Fibroblast of the aortic adventitia (primary cell): ENCODE measurements around the gene PCSK2. TPM values are rescaled to one million over a fixed set of nuclear protein-coding genes. Genes with fewer than 3 reads are reported as not detected.

ENCODE experiments used
- DNase-seq: peaks from one replicate; pipeline ENCODE4 v3.0.0-alpha.2; 2010; ENCODE audit warnings: low read depth
- H3K4me3 ChIP-seq: 2 replicates; pipeline ENCODE4 v1.5.1; 2011; ENCODE audit warnings: low read depth, mild to moderate bottlenecking, control low read depth, low read length, moderate library complexity
- CTCF ChIP-seq: IDR thresholded peaks from 2 replicates; pipeline ENCODE4 v1.5.1; 2011; ENCODE audit warnings: mild to moderate bottlenecking, low read length, control low read depth, inconsistent platforms; ENCODE audit not compliant: insufficient read depth
- total RNA-seq: library from RNA; depleted of rRNA; stranded (reverse); fragments of >200 nt; gene quantifications from 2 replicates; pipeline ENCODE4 v1.2.3, GENCODE V29; 2012; ENCODE audit warnings: low replicate concordance

PCSK2 gene
- total RNA-seq, 1 donor, result not detected

- DNase-seq, result no peak
- H3K4me3 ChIP-seq, result no peak overlapping the region
- no peak for TF ChIP-seq CTCF
Observed at GRCh38 chr20:17495826-17496225, 269.0 kb downstream of the PCSK2 start.

GRCh38 chr20:17497821-17498580, 271.2 kb downstream of the PCSK2 start:
- TF ChIP-seq CTCF, result no peak
- no peak overlapping the region for H3K4me3 ChIP-seq
- DNase-seq, result peak; percentile 25

GRCh38 chr20:17498641-17499040, 271.8 kb downstream of the PCSK2 start:
- no peak for TF ChIP-seq CTCF
- H3K4me3 ChIP-seq, result no peak overlapping the region
- DNase-seq, result no peak

GRCh38 chr20:17499041-17499440, 272.2 kb downstream of the PCSK2 start:
- DNase-seq, result no peak
- H3K4me3 ChIP-seq, result no peak overlapping the region
- no peak for TF ChIP-seq CTCF

GRCh38 chr20:17500271-17500670, 273.4 kb downstream of the PCSK2 start:
- no peak for TF ChIP-seq CTCF
- no peak overlapping the region for H3K4me3 ChIP-seq
- no peak for DNase-seq

GRCh38 chr20:17500826-17501225, 274.0 kb downstream of the PCSK2 start:
- no peak overlapping the region for H3K4me3 ChIP-seq
- no peak for DNase-seq
- TF ChIP-seq CTCF, result no peak

- DNase-seq, result no peak
- no peak overlapping the region for H3K4me3 ChIP-seq
- no peak for TF ChIP-seq CTCF
Observed at GRCh38 chr20:17501701-17502100, 274.9 kb downstream of the PCSK2 start.
